Psoas muscle (tissue), 8 donors: ENCODE data around the gene CALML6. TPM values are rescaled to one million over a fixed set of nuclear protein-coding genes. Genes with fewer than 3 reads are reported as not detected.

Experiments
- ATAC-seq, 4 donors: fragments of 200-7000 bp; cut with Tn5 transposase; one replicate each; pipeline ENCODE4 v1.9.1; 2020; ENCODE audit warnings: moderate library complexity in 3 of 4, mild to moderate bottlenecking in 2 of 4
- DNase-seq, 2 donors: peaks; one replicate each; pipeline ENCODE4 v3.0.0-alpha.2; 2020
- H3K27ac ChIP-seq: fragments of 200-600 bp; one replicate; pipeline ENCODE4 v1.8.0; 2022
- H3K27me3 ChIP-seq, 3 donors: fragments of 200-600 bp in 1 of 3; one replicate each; pipeline versions ENCODE4 v1.6.1 to v1.8.0; 2013 to 2022; ENCODE audit warnings: low read length in 2 of 3, mild to moderate bottlenecking in 2 of 3, moderate library complexity in 1 of 3; ENCODE audit not compliant: insufficient read depth in 3 of 3
- H3K36me3 ChIP-seq, 2 donors: fragments of 200-600 bp in 1 of 2; one replicate each; pipeline versions ENCODE4 v1.6.1 to v1.8.0; 2013 to 2022; ENCODE audit warnings: low read depth in 1 of 2, mild to moderate bottlenecking in 1 of 2, moderate library complexity in 1 of 2; ENCODE audit not compliant: insufficient read depth in 1 of 2
- H3K4me1 ChIP-seq: fragments of 200-600 bp; one replicate; pipeline ENCODE4 v1.8.0; 2022
- H3K4me3 ChIP-seq: fragments of 200-600 bp; one replicate; pipeline ENCODE4 v1.8.0; 2022; ENCODE audit warnings: mild to moderate bottlenecking
- H3K9me3 ChIP-seq: fragments of 200-600 bp; one replicate; pipeline ENCODE4 v1.8.0; 2022
- WGBS, 3 donors: extraction: QIAGEN DNeasy Blood & Tissue Kit; methylation state at CpG; one replicate each; pipeline versions ENCODE4 v1.1.6 to v1.1.7; 2013; 5-methylcytosine and 5-hydroxymethylcytosine counted together
- intact Hi-C, 2 donors: fragments of 100-400 bp; cut with DNase I; formaldehyde crosslinking; loops; one replicate each; pipeline versions ENCODE4 v1.11.0 to v1.14.2; 2022
- polyA plus RNA-seq, 3 donors: library from polyadenylated mRNA; stranded (reverse); fragments of 200-250 nt; gene quantifications; one replicate each; pipeline ENCODE4 v1.2.3, GENCODE V29; 2013
- total RNA-seq, 4 donors: library from RNA; stranded (reverse); fragmentation: NEBNext Ultra II Directional in 2 of 4; extraction: Animal tissue kit (Norgen Biotek cat#: 25700) in 2 of 4; gene quantifications; one replicate each; pipeline versions ENCODE4 v1.2.1 to v1.2.4, GENCODE V29; 2021 to 2023
- TF ChIP-seq, protein P1 (sequence below): fragments of 200-600 bp; IDR thresholded peaks from one replicate; pipeline ENCODE4 v1.8.0; 2022; ENCODE audit warnings: antibody characterized with exemption
- donor health status: healthy with polysubstance abuse.
- donor health status: DM: no; HTN: no; CAD: no; lungs with moderate emphysema.
- donor health status: Bipolar disorder and iron deficiency.
- donor health status: healthy.
- donor health status: DM: yes; HTN: yes; CAD: no.
- donor health status: DM: no; HTN: no; CAD: no.
- donor health status: DM: no; HTN: no; CAD: no.
- donor health status: DM: yes; HTN: yes; CAD: no.

CALML6 gene
- total and polyA plus RNA-seq, 7 donors, result 4.2 to 75.4 (median 25.6) TPM

DNA sequence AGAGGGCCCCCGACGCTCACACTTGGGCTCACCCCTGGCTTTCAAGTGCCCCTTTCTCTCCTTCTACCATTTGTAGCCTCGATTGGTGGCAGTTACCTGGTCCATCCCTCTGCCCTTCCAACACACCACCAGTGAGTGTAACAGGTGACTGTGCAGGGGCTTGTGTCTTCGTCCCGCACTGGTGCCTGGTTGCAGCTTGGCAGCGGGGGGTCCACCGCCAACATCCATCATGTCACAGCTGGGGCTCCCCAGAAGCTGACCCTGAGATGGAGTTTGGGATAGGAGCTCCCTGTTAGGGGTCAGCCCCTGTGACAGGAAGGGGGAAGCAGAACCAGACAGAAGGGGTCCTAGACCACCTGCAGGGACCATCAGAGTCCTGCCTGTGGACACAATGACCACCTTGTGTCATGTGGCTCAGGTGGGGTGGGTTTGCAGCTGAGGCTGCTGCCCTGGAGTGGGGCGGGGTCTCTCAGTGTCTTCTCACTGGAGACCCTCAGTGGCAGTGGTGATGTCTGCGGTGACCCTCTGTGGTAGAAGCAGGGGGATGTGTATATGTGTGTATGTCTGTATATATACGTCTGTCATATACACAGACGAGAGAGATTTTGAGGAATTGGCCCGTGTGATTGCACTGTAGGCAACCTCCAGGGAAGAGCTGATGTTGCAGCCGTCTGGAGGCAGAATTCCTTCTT is 3.6 kb upstream of the CALML6 start:
- intact Hi-C loops, result no loop called here
- Histone ChIP-seq H3K4me3 (no peak overlapping the region), H3K9me3 (no peaks in the 10 kb centered on the region), H3K27me3 (no peaks in the 10 kb centered on the region), H3K36me3 (no peaks in the 10 kb centered on the region), H3K4me1 (peaks cover 44% of the 10 kb centered on the region), H3K27ac (no peak overlapping the region)
- TF ChIP-seq, protein P1, sequence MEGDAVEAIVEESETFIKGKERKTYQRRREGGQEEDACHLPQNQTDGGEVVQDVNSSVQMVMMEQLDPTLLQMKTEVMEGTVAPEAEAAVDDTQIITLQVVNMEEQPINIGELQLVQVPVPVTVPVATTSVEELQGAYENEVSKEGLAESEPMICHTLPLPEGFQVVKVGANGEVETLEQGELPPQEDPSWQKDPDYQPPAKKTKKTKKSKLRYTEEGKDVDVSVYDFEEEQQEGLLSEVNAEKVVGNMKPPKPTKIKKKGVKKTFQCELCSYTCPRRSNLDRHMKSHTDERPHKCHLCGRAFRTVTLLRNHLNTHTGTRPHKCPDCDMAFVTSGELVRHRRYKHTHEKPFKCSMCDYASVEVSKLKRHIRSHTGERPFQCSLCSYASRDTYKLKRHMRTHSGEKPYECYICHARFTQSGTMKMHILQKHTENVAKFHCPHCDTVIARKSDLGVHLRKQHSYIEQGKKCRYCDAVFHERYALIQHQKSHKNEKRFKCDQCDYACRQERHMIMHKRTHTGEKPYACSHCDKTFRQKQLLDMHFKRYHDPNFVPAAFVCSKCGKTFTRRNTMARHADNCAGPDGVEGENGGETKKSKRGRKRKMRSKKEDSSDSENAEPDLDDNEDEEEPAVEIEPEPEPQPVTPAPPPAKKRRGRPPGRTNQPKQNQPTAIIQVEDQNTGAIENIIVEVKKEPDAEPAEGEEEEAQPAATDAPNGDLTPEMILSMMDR, result no peak
- ATAC-seq, result no peak
- peak; percentile 7 to 49 for DNase-seq
- 89 to 92% (median 90%) methylated on average over 13 of the region's 13 CpGs for WGBS, 3 donors

DNA sequence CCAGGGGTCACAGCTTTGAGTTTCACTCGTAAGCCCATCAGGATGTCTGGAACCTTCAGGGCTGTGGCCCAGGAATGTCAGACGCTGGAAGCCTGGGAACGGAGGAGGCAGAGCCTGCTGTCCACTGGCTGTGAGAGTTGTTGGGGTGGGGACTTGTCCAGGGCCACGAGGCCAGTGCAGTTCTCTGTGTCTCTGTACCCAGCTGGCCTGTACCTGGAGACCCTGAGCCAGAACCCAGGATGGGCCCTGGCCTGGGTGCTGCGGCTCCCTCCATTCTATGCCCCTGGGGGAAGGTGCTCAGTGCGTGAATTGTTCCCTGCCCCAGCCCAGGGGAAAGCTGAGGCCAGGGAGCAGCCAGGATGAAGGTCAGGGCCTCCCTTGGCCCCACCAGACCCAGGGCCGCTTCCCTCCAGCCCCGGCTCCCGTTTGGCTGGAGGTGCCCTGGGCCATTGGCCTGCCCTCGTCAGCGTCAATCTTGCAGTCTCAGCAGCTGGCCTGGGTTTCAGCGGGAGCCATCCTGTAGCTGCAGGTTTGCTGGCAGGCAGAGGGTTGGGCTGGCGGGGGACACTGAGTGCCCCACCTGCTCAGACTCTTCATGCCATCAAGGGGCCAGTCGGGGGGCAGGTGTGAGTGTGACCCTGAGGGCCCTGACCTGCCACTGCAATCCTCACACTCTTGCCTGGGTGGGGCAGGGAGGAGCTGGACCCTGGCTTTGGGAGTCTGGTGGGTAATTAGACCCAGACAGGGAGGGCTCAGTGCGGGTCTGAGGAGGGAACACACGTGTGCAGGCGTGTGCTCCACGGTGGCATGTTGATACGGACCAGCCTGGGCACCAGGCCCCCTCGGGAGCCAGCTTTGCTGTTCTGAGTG is 724 bp upstream of the CALML6 start:
- Histone ChIP-seq H3K4me3 (no peak overlapping the region), H3K27me3 (no peaks in the 10 kb centered on the region), H3K27ac (peak overlapping the region; percentile 85), H3K9me3 (no peaks in the 10 kb centered on the region), H3K36me3 (no peaks in the 10 kb centered on the region), H3K4me1 (peaks cover 47% of the 10 kb centered on the region)
- DNase-seq (peak; percentile 32 to 68), ATAC-seq (peak in 3 of 4 donors; percentile 3 to 7 (median 6))
- intact Hi-C loops, result no loop called here
- TF ChIP-seq, protein P1, result no peak
- WGBS, 3 donors, result 26 to 37% (median 29%) methylated on average over 18 to 20 of the region's 20 CpGs

DNA sequence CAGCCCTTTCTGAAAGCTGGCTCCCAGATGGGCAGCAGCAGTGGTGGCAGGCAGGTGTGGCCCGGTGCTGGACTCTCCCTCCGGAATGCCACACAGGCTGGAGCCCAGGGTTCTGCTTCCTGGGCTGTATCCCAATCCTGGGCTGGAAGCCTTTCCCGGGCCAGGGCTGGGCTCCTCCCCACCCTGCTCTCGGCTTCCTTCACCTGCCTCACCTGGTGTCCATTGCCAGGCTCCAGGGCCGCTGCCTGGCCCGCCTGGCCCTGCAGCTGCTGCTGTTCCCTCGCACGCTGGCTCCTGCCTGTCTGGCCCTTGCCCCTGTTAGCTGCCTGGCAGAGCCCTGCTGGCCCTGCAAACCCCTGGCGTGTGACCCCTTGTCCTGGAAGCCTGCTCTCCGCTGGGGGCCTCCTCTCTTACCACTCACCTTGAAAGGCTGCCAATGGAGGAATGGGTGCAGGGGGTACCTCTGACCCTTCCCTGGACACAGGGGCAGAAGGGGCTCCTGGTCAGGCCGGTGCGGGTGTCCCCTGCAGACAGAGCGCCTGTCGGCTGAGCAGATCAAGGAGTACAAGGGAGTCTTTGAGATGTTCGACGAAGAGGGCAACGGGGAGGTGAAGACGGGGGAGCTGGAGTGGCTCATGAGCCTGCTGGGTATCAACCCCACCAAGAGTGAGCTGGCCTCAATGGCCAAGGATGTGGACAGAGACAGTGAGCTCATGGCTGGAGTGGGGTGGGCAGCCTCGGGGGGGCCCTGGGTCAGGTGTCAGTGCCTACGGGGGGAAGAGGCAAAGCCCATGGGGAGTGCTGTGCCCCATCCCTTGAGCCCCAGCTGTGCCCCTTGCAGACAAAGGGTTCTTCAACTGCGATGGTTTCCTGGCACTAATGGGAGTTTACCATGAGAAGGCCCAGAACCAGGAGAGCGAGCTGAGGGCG is 1.1 kb downstream of the CALML6 start:
- H3K36me3 ChIP-seq, result no peaks in the 10 kb centered on the region

DNA sequence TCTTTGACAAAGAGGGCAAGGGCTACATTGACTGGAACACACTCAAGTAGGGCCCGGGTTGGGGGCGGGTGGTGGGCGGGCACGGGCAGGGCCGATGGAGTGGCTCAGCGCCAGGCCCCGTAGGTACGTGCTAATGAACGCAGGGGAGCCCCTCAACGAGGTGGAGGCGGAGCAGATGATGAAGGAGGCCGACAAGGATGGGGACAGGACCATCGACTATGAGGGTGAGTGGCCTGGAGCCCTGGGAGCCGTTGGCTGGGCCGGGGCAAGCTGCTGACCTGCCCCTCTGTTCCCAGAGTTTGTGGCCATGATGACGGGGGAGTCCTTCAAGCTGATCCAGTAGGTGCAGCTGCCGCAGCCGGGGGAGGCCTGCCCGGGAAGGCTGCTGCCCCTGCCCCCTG is 1.8 kb downstream of the CALML6 start:
- Histone ChIP-seq H3K36me3 (no peaks in the 10 kb centered on the region), H3K27me3 (no peaks in the 10 kb centered on the region), H3K4me3 (peak overlapping the region; percentile 67), H3K4me1 (peaks cover 40% of the 10 kb centered on the region), H3K9me3 (no peaks in the 10 kb centered on the region), H3K27ac (peak overlapping the region; percentile 85)
- TF ChIP-seq, protein P1, result no peak
- DNase-seq, result peak; percentile 15 to 55
- 37 to 60% (median 47%) methylated on average over 19 of the region's 19 CpGs for WGBS, 3 donors
- intact Hi-C loops, result no loop called here
- no peak for ATAC-seq

More for the DNA sequence above, 1.1 kb downstream of the CALML6 start:
- TF ChIP-seq, protein P1, result no peak
- DNase-seq (peak; percentile 23 to 56), ATAC-seq (no peak)
- H3K27ac ChIP-seq, result peak overlapping the region; percentile 85
- no peaks in the 10 kb centered on the region for H3K27me3 ChIP-seq
- intact Hi-C loops, result no loop called here
- WGBS, 3 donors, result 51 to 70% (median 57%) methylated on average over 22 to 23 of the region's 23 CpGs
- no peaks in the 10 kb centered on the region for H3K9me3 ChIP-seq
- no peak overlapping the region for H3K4me3 ChIP-seq
- H3K4me1 ChIP-seq, result peaks cover 40% of the 10 kb centered on the region
